K562 (cell line): ENCODE data around the gene NRCAM. TPM values are rescaled to one million over a fixed set of nuclear protein-coding genes. Genes with fewer than 3 reads are reported as not detected.
A peak's percentile ranks its signal among the peaks of the same experiment; 100 is the strongest.

Source experiments
- ARID3A ChIP-seq: IDR thresholded peaks from 2 replicates; pipeline ENCODE4 v1.6.1; 2012; ENCODE audit warnings: low read depth, low read length, improper control_type of control experiment, borderline replicate concordance
- ATF1 ChIP-seq, 2 experiments: fragments of 450-650 bp in 1 of 2; IDR thresholded peaks; 2 replicates each; pipeline ENCODE4 v1.6.1; 2016; ENCODE audit warnings: missing compliant biosample characterization in 1 of 2, missing genetic modification characterization in 1 of 2
- C11orf30 ChIP-seq: fragments of 450-650 bp; IDR thresholded peaks from 2 replicates; pipeline ENCODE4 v1.6.1; 2016; ENCODE audit warnings: low read depth, mild to moderate bottlenecking
- GMEB1 ChIP-seq: fragments of 250-450 bp; sonication (Bioruptor Pico); IDR thresholded peaks from 2 replicates; pipeline ENCODE4 v1.4.0; 2020; ENCODE audit warnings: mild to moderate bottlenecking
- HDAC2 ChIP-seq: fragments of 450-650 bp; IDR thresholded peaks from 2 replicates; pipeline ENCODE4 v1.6.1; 2016; ENCODE audit warnings: mild to moderate bottlenecking
- MEIS2 ChIP-seq: fragments of 450-650 bp; IDR thresholded peaks from 2 replicates; pipeline ENCODE4 v1.6.1; 2014; ENCODE audit warnings: mild to moderate bottlenecking; ENCODE audit not compliant: partially characterized antibody
- NCOA2 ChIP-seq, 2 experiments: fragments of 450-650 bp; IDR thresholded peaks; 2 replicates each; pipeline ENCODE4 v1.6.1; 2018; ENCODE audit warnings: mild to moderate bottlenecking in 2 of 2, moderate library complexity in 1 of 2; ENCODE audit not compliant: partially characterized antibody in 2 of 2
- RBBP5 ChIP-seq: fragments of 200-600 bp; sonication (generic); IDR thresholded peaks from 2 replicates; pipeline ENCODE4 v1.6.1; 2012; ENCODE audit warnings: borderline replicate concordance, mild to moderate bottlenecking, low read length, control low read depth, inconsistent platforms; ENCODE audit not compliant: insufficient read depth, poor library complexity, severe bottlenecking
- RBM15 ChIP-seq: fragments of 200-400 bp; formaldehyde crosslinking; IDR thresholded peaks from 2 replicates; pipeline ENCODE4 v1.6.1; 2018; ENCODE audit warnings: mild to moderate bottlenecking, low read length, moderate library complexity; ENCODE audit not compliant: insufficient read depth
- RCOR1 ChIP-seq, 2 experiments: IDR thresholded peaks; 2 replicates each; pipeline ENCODE4 v1.6.1; 2012; ENCODE audit warnings: low read depth in 2 of 2, low read length in 2 of 2, borderline replicate concordance in 1 of 2, improper control_type of control experiment in 1 of 2
- RREB1 ChIP-seq: fragments of 250-450 bp; sonication (Bioruptor Pico); IDR thresholded peaks from 2 replicates; pipeline ENCODE4 v1.4.0; 2020
- SMARCA4 ChIP-seq: fragments of 450-650 bp; IDR thresholded peaks from 2 replicates; pipeline ENCODE4 v1.6.1; 2016
- TAL1 ChIP-seq: fragments of 450-650 bp; IDR thresholded peaks from 2 replicates; pipeline ENCODE4 v1.6.1; 2016; ENCODE audit warnings: mild to moderate bottlenecking
- TEAD1 ChIP-seq, 2 experiments: fragments of 450-650 bp in 1 of 2; sonication (generic) in 1 of 2; formaldehyde crosslinking; IDR thresholded peaks; 2 replicates each; pipeline versions ENCODE4 v1.4.0 to v1.8.0; 2020 to 2022; ENCODE audit warnings: mild to moderate bottlenecking in 2 of 2, missing genetic modification reagents in 1 of 2
- TFE3 ChIP-seq: fragments of 450-650 bp; formaldehyde crosslinking; IDR thresholded peaks from 2 replicates; pipeline ENCODE4 v1.4.0; 2020; ENCODE audit warnings: mild to moderate bottlenecking, mixed read lengths
- XRCC4 ChIP-seq: IDR thresholded peaks from one replicate; pipeline ENCODE4 v1.6.1; 2011; ENCODE audit not compliant: insufficient read depth, insufficient read length; ENCODE audit errors: extremely low read depth
- polyA plus RNA-seq, 8 experiments: library from polyadenylated mRNA; depleted of rRNA in 4 of 8; stranded (reverse) in 5 of 8; unstranded in 3 of 8; fragments of >200 nt; fragmentation: Nextera tagmentation in 2 of 8; fragmentation: Illumina TruSeq in 1 of 8; extraction: Ambion mirVana in 2 of 8; extraction: Trizol in 1 of 8; gene quantifications; 2 replicates each; pipeline versions ENCODE4 v1.2.1 to v1.2.3, GENCODE V29; 2011 to 2014; ENCODE audit warnings: inconsistent platforms in 1 of 8, missing spikeins in 1 of 8
- total RNA-seq, 7 experiments: library from RNA; depleted of rRNA in 6 of 7; stranded (reverse); fragments of >200 nt in 6 of 7; fragmentation: Illumina TruSeq in 2 of 7; extraction: Trizol in 2 of 7; gene quantifications; 2 replicates each; pipeline versions ENCODE4 v1.2.1 to v1.2.3, GENCODE V29; 2011 to 2021; ENCODE audit warnings: low replicate concordance in 1 of 7

NRCAM gene
- total and polyA plus RNA-seq, 9 of the 15 experiments (the other 6 are each of a cell fraction or from before 2014, with no cell fraction given), result 0.03 to 0.54 (median 0.12) TPM; not detected in 1

- TF ChIP-seq TEAD1 (CRISPR knock-in tag; IDR thresholded peaks at IDR 0.05) (no peak), RCOR1 (IDR thresholded peaks at IDR 0.05; ENCODE audit: borderline replicate concordance in 1 of 2, low read depth in 2 of 2, low read length in 2 of 2) (peak; percentile 38 to 90; a peak in 2 of 4 replicates), TFE3 (no peak), GMEB1 (no peak), MEIS2 (peak; percentile 61), SMARCA4 (peak; percentile 73), NCOA2 (IDR thresholded peaks at IDR 0.05; ENCODE audit: partially characterized antibody in 2 of 2) (peak in 1 of 2 experiments; percentile 37), RREB1 (CRISPR knock-in tag) (no peak), ATF1 (CRISPR knock-in tag; IDR thresholded peaks at IDR 0.05) (no peak), ATF1 (tag; IDR thresholded peaks at IDR 0.05) (peak; percentile 12; the same call in 1 of the 2 replicates), XRCC4 (no peak), HDAC2 (peak; percentile 74), C11orf30 (no peak), TAL1 (peak; percentile 73), RBBP5 (no peak), RBM15 (no peak), ARID3A (0 out of 2 replicates have a peak, but pooled peaks have one; percentile 39)
Measured at GRCh38 chr7:108418946-108419345, 37.3 kb downstream of the NRCAM start (continued).
